H9 (cell line): ENCODE data around the gene RBM18. TPM values are rescaled to one million over a fixed set of nuclear protein-coding genes. Genes with fewer than 3 reads are reported as not detected.

Source experiments
- DNase-seq: peaks from one replicate; pipeline ENCODE4 v3.0.0-alpha.2; 2017
- H2AFZ ChIP-seq: one replicate; pipeline ENCODE4 v1.6.1; 2013; ENCODE audit warnings: mild to moderate bottlenecking, low read length, control low read depth, moderate library complexity
- H2AK5ac ChIP-seq: 2 replicates; pipeline ENCODE4 v1.6.1; 2013; ENCODE audit warnings: low read length, control low read depth, mixed read lengths; ENCODE audit not compliant: insufficient read length
- H2BK120ac ChIP-seq: one replicate; pipeline ENCODE4 v1.6.1; 2013; ENCODE audit warnings: low read depth, mild to moderate bottlenecking, low read length, control low read depth, inconsistent platforms; ENCODE audit not compliant: poor library complexity, severe bottlenecking
- H2BK12ac ChIP-seq: 2 replicates; pipeline ENCODE4 v1.6.1; 2013; ENCODE audit warnings: low read length, control low read depth, mixed read lengths, low read depth; ENCODE audit not compliant: insufficient read length
- H2BK15ac ChIP-seq: 2 replicates; pipeline ENCODE4 v1.6.1; 2013; ENCODE audit warnings: low read depth, low read length, control low read depth
- H2BK20ac ChIP-seq: one replicate; pipeline ENCODE4 v1.6.1; 2013; ENCODE audit warnings: low read depth, mild to moderate bottlenecking, low read length, control low read depth, inconsistent platforms; ENCODE audit not compliant: poor library complexity, severe bottlenecking
- H2BK5ac ChIP-seq: 2 replicates; pipeline ENCODE4 v1.6.1; 2013; ENCODE audit warnings: low read length, control low read depth, mixed read lengths; ENCODE audit not compliant: insufficient read length
- H3K14ac ChIP-seq: 2 replicates; pipeline ENCODE4 v1.6.1; 2013; ENCODE audit warnings: low read length, control low read depth; ENCODE audit not compliant: insufficient read depth
- H3K18ac ChIP-seq: 2 replicates; pipeline ENCODE4 v1.6.1; 2013; ENCODE audit warnings: low read depth, mild to moderate bottlenecking, mixed read lengths, low read length, control low read depth; ENCODE audit not compliant: insufficient read length
- H3K23ac ChIP-seq: 2 replicates; pipeline ENCODE4 v1.6.1; 2013; ENCODE audit warnings: low read length, control low read depth, mixed read lengths, low read depth; ENCODE audit not compliant: insufficient read length
- H3K23me2 ChIP-seq: 2 replicates; pipeline ENCODE4 v1.6.1; 2013; ENCODE audit warnings: low read depth, mild to moderate bottlenecking, mixed read lengths, low read length, control low read depth; ENCODE audit not compliant: insufficient read length, poor library complexity, severe bottlenecking
- H3K27ac ChIP-seq: 2 replicates; pipeline ENCODE4 v1.5.1; 2013; ENCODE audit warnings: low read length, control low read depth, mixed read lengths, low read depth; ENCODE audit not compliant: insufficient read length
- H3K27me3 ChIP-seq: 2 replicates; pipeline ENCODE4 v1.6.1; 2013; ENCODE audit warnings: low read length, control low read depth, inconsistent platforms; ENCODE audit not compliant: insufficient read depth
- H3K4ac ChIP-seq: 2 replicates; pipeline ENCODE4 v1.6.1; 2013; ENCODE audit warnings: low read depth, mild to moderate bottlenecking, control low read depth, inconsistent platforms, low read length, moderate library complexity
- H3K4me1 ChIP-seq: 2 replicates; pipeline ENCODE4 v1.6.1; 2013; ENCODE audit warnings: low read length, control low read depth, inconsistent platforms; ENCODE audit not compliant: insufficient read depth
- H3K4me2 ChIP-seq: 2 replicates; pipeline ENCODE4 v1.6.1; 2013; ENCODE audit warnings: low read length, control low read depth, mixed read lengths; ENCODE audit not compliant: insufficient read length, insufficient read depth
- H3K56ac ChIP-seq: 2 replicates; pipeline ENCODE4 v1.6.1; 2013; ENCODE audit warnings: low read depth, mild to moderate bottlenecking, mixed read lengths, low read length, control low read depth; ENCODE audit not compliant: insufficient read length
- H3K79me1 ChIP-seq: 2 replicates; pipeline ENCODE4 v1.6.1; 2013; ENCODE audit warnings: low read depth, mild to moderate bottlenecking, moderate library complexity, low read length, control low read depth, inconsistent platforms; ENCODE audit not compliant: insufficient read depth, poor library complexity, severe bottlenecking
- H3K79me2 ChIP-seq: 2 replicates; pipeline ENCODE4 v1.6.1; 2013; ENCODE audit warnings: low read length, control low read depth, inconsistent platforms; ENCODE audit not compliant: insufficient read depth
- H3K9ac ChIP-seq: 2 replicates; pipeline ENCODE4 v1.6.1; 2013; ENCODE audit warnings: low read length, control low read depth, mixed read lengths; ENCODE audit not compliant: insufficient read length; ENCODE audit errors: extremely low read depth
- H3K9me3 ChIP-seq: one replicate; pipeline ENCODE4 v1.6.1; 2013; ENCODE audit warnings: low read depth, low read length, inconsistent platforms; ENCODE audit not compliant: control insufficient read depth
- H3T11ph ChIP-seq: one replicate; pipeline ENCODE4 v1.6.1; 2013; ENCODE audit warnings: mild to moderate bottlenecking, low read length, control low read depth, inconsistent platforms
- H4K20me1 ChIP-seq: one replicate; pipeline ENCODE4 v1.6.1; 2013; ENCODE audit not compliant: control insufficient read depth, insufficient read length, insufficient read depth
- H4K5ac ChIP-seq: 2 replicates; pipeline ENCODE4 v1.6.1; 2013; ENCODE audit warnings: low read depth, mild to moderate bottlenecking, mixed read lengths, low read length, control low read depth; ENCODE audit not compliant: insufficient read length
- H4K8ac ChIP-seq: replicated peaks from 2 replicates; pipeline ENCODE4 v1.6.1; 2013; ENCODE audit warnings: low read length, control low read depth, mixed read lengths, low read depth; ENCODE audit not compliant: insufficient read length
- H4K91ac ChIP-seq: 2 replicates; pipeline ENCODE4 v1.6.1; 2013; ENCODE audit warnings: low read depth, mild to moderate bottlenecking, moderate library complexity, mixed read lengths, low read length, control low read depth; ENCODE audit not compliant: insufficient read length
- H3K27ac Mint-ChIP-seq, 3 experiments: 2 replicates in 2 of 3; 3 replicates in 1 of 3; pipeline ENCODE4 v1.8.0; 2020 to 2021; ENCODE audit warnings: mixed read lengths in 3 of 3, mild to moderate bottlenecking in 1 of 3, moderate library complexity in 1 of 3
- H3K27me3 Mint-ChIP-seq: 2 replicates; pipeline ENCODE4 v1.8.0; 2021; ENCODE audit warnings: low read depth, mild to moderate bottlenecking, moderate library complexity, mixed read lengths
- H3K36me3 Mint-ChIP-seq, 3 experiments: 2 replicates in 2 of 3; 3 replicates in 1 of 3; pipeline ENCODE4 v1.8.0; 2020 to 2021; ENCODE audit warnings: low read depth in 3 of 3, mixed read lengths in 3 of 3; ENCODE audit not compliant: insufficient read depth in 1 of 3
- H3K4me1 Mint-ChIP-seq, 2 experiments: 2 replicates each; pipeline ENCODE4 v1.8.0; 2020; ENCODE audit warnings: mixed read lengths in 2 of 2
- H3K4me3 Mint-ChIP-seq, 2 experiments: 2 replicates in 1 of 2; 3 replicates in 1 of 2; pipeline ENCODE4 v1.8.0; 2020 to 2021; ENCODE audit warnings: mild to moderate bottlenecking in 2 of 2, mixed read lengths in 2 of 2, moderate library complexity in 1 of 2
- H3K9me3 Mint-ChIP-seq, 2 experiments: 2 replicates in 1 of 2; 3 replicates in 1 of 2; pipeline ENCODE4 v1.8.0; 2020; ENCODE audit warnings: mild to moderate bottlenecking in 2 of 2, mixed read lengths in 2 of 2, moderate library complexity in 1 of 2
- CTCF ChIP-seq: fragments of 200-600 bp; sonication (generic); conservative IDR thresholded peaks from 3 replicates; pipeline ENCODE4 v1.8.0; 2021; ENCODE audit warnings: antibody characterized with exemption, mild to moderate bottlenecking
- WGBS: extraction: QIAGEN DNeasy Blood & Tissue Kit; methylation state at CpG from one replicate; pipeline ENCODE4 v1.1.7; 2013; ENCODE audit warnings: missing lambda C conversion rate, low lambda C conversion rate, mixed read lengths; ENCODE audit not compliant: insufficient read length; ENCODE audit errors: extremely low coverage; 5-methylcytosine and 5-hydroxymethylcytosine counted together
- total RNA-seq: library from RNA; stranded (reverse); gene quantifications from 2 replicates; pipeline ENCODE4 v1.2.1, GENCODE V29; 2021

RBM18 gene
- total RNA-seq, 1 experiment from 2014 or later = 18.9 TPM

DNA sequence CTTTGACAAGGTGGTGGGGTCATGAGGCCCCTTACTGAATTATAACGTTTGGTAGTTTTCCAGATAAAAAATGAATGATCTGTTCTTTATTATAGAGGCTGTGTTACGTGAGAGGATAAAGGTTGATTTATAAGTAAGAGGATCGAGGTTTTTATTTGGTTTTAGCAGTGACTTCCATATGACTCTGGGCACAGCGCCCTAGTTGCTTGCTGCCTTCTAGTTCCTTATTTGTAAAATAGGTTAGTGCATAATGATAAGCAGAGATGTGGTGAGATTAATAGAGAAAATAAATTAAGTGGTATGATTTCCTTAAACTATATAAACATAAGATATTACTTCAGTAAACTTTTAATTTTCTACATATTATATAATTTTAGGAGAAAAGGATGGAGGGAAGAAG is 29.9 kb upstream of the RBM18 start:
- no peak overlapping the region for H2AK5ac ChIP-seq
- Mint-ChIP-seq H3K4me3 (no peak overlapping the region), H3K4me1 (peaks cover 3 to 12% of the 10 kb centered on the region in 2 experiments; a peak in 3 of 4 replicates), H3K36me3 (peaks cover 9 to 56% (median 42%) of the 10 kb centered on the region in 3 experiments; a peak in 6 of 7 replicates), H3K27ac (no peak overlapping the region), H3K9me3 (no peaks in the 10 kb centered on the region), H3K27me3 (no peaks in the 10 kb centered on the region)
- no peak overlapping the region for H4K8ac ChIP-seq
- H3K4ac ChIP-seq = no peak overlapping the region
- H4K5ac ChIP-seq = no peak overlapping the region
- H2AFZ ChIP-seq = no peak overlapping the region
- no peaks in the 10 kb centered on the region for H3K27me3 ChIP-seq
- no peaks in the 10 kb centered on the region for H3K9me3 ChIP-seq
- H3K56ac ChIP-seq = no peak overlapping the region
- H3K4me2 ChIP-seq = no peak overlapping the region
- H2BK15ac ChIP-seq = no peak overlapping the region
- no peaks in the 10 kb centered on the region for H3K23me2 ChIP-seq
- no peaks in the 10 kb centered on the region for H3K4me1 ChIP-seq
- 100% methylated on average over 2 of the region's 4 CpGs for WGBS
- no peaks in the 10 kb centered on the region for H3K79me2 ChIP-seq
- no peak overlapping the region for H3K27ac ChIP-seq
- H2BK20ac ChIP-seq = no peak overlapping the region
- H2BK5ac ChIP-seq = no peak overlapping the region
- H4K91ac ChIP-seq = no peak overlapping the region
- no peak overlapping the region for H2BK12ac ChIP-seq
- no peak for TF ChIP-seq CTCF
- no peak overlapping the region for H3K23ac ChIP-seq
- no peak overlapping the region for H2BK120ac ChIP-seq
- H3K14ac ChIP-seq = no peak overlapping the region
- H3K79me1 ChIP-seq = no peaks in the 10 kb centered on the region
- no peak overlapping the region for H3K18ac ChIP-seq
- no peak overlapping the region for H3T11ph ChIP-seq
- H3K9ac ChIP-seq = no peak overlapping the region
- H4K20me1 ChIP-seq = no peaks in the 10 kb centered on the region
- DNase-seq = no peak
